ENCODE data around the gene POT1.
"Not testable (repeated sequence)": the region's sequence is repeated elsewhere in the genome, so short reads cannot be mapped to it uniquely, and the experiment has no call there.

DNA sequence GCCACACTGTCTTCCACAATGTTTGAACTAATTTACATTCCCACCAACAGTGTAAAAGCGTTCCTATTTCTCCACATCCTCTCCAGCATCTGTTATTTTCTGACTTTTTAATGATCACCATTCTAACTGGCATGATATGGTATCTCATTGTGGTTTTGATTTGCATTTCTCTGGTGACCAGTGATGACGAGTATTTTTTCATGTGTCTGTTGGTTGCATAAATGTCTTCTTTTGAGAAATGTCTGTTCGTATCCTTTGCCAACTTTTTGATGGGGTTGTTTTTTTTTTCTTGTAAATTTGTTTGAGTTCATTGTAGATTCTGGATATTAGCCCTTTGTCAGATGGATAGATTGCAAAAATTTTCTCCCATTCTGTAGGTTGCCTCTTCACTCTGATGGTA lies 45.5 kb upstream of the POT1 start:
- TF ChIP-seq, protein P1, sequence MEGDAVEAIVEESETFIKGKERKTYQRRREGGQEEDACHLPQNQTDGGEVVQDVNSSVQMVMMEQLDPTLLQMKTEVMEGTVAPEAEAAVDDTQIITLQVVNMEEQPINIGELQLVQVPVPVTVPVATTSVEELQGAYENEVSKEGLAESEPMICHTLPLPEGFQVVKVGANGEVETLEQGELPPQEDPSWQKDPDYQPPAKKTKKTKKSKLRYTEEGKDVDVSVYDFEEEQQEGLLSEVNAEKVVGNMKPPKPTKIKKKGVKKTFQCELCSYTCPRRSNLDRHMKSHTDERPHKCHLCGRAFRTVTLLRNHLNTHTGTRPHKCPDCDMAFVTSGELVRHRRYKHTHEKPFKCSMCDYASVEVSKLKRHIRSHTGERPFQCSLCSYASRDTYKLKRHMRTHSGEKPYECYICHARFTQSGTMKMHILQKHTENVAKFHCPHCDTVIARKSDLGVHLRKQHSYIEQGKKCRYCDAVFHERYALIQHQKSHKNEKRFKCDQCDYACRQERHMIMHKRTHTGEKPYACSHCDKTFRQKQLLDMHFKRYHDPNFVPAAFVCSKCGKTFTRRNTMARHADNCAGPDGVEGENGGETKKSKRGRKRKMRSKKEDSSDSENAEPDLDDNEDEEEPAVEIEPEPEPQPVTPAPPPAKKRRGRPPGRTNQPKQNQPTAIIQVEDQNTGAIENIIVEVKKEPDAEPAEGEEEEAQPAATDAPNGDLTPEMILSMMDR (optimal IDR thresholded peaks at IDR 0.05 in 1 of 3, IDR thresholded peaks at IDR 0.05 in 1 of 3, conservative IDR thresholded peaks at IDR 0.05 in 1 of 3; ENCODE audit: extremely low read depth in 1 of 3, insufficient read depth in 2 of 3, low read length in 3 of 3), result not testable (repeated sequence)
- not testable (repeated sequence) for TF ChIP-seq EZH2 (IDR thresholded peaks at IDR 0.05; ENCODE audit: low read length)

Measured in keratinocyte (primary cell).